OCI-LY7 (cell line): ENCODE measurements around the gene CEP57L1. TPM values are rescaled to one million over a fixed set of nuclear protein-coding genes. Genes with fewer than 3 reads are reported as not detected.
A peak's percentile ranks its signal among the peaks of the same experiment; 100 is the strongest.
"Not testable (repeated sequence)": the region's sequence is repeated elsewhere in the genome, so short reads cannot be mapped to it uniquely, and the experiment has no call there.

Experiments
- BruUV-seq: library from RNA; stranded (reverse); fragments of 400-500 nt; replicated peaks from 2 replicates; lab custom pipeline; 2021; lab: Mats Ljungman, UMichigan
- CTCF ChIA-PET: fragments of 300-600 bp; sonication (Branson Sonifier 250); formaldehyde crosslinking; loops from one replicate; lab custom pipeline; 2022; ENCODE audit warnings: antibody characterized with exemption; ENCODE audit not compliant: unreplicated experiment; lab: Charles Lee
- POLR2A ChIA-PET: fragments of 300-600 bp; sonication (Branson Sonifier 250); formaldehyde crosslinking; loops from one replicate; lab custom pipeline; 2022; ENCODE audit warnings: antibody characterized with exemption; lab: Charles Lee
- DNase-seq: peaks from one replicate; pipeline ENCODE4 v3.0.0-alpha.2; 2015; ENCODE audit warnings: low spot score
- H2AFZ ChIP-seq: fragments of 200-600 bp; sonication (generic), shearing (Covaris generic); 2 replicates; pipeline ENCODE4 v1.6.1; 2014; ENCODE audit warnings: mild to moderate bottlenecking, antibody characterized with exemption, low read length, moderate library complexity
- H3K27ac ChIP-seq: fragments of 200-600 bp; sonication (generic); 2 replicates; pipeline ENCODE4 v1.5.1; 2014; ENCODE audit warnings: mixed run types, low read depth, mild to moderate bottlenecking, moderate library complexity, low read length, inconsistent platforms; ENCODE audit not compliant: poor library complexity, severe bottlenecking
- H3K36me3 ChIP-seq: fragments of 200-600 bp; sonication (generic); 2 replicates; pipeline ENCODE4 v1.6.1; 2014; ENCODE audit warnings: mild to moderate bottlenecking, antibody characterized with exemption, low read length, moderate library complexity, mixed read lengths; ENCODE audit not compliant: insufficient read depth
- H3K4me1 ChIP-seq: fragments of 200-600 bp; sonication (generic); 2 replicates; pipeline ENCODE4 v1.5.1; 2014; ENCODE audit warnings: mild to moderate bottlenecking, low read length; ENCODE audit not compliant: insufficient read depth, poor library complexity, severe bottlenecking
- H3K4me2 ChIP-seq: fragments of 200-600 bp; sonication (generic); 2 replicates; pipeline ENCODE4 v1.6.1; 2014; ENCODE audit warnings: mild to moderate bottlenecking, low read length
- H3K4me3 ChIP-seq: fragments of 200-600 bp; sonication (generic); 2 replicates; pipeline ENCODE4 v1.5.1; 2014; ENCODE audit warnings: mild to moderate bottlenecking, low read depth, low read length; ENCODE audit not compliant: poor library complexity, severe bottlenecking
- H3K79me2 ChIP-seq: fragments of 200-600 bp; sonication (generic); 2 replicates; pipeline ENCODE4 v1.6.1; 2016; ENCODE audit warnings: low read depth, mild to moderate bottlenecking, low read length, moderate library complexity, mixed read lengths; ENCODE audit not compliant: insufficient read depth
- H3K9me2 ChIP-seq: fragments of 200-600 bp; sonication (generic); 2 replicates; pipeline ENCODE4 v1.6.1; 2016; ENCODE audit warnings: mild to moderate bottlenecking, low read length, mixed read lengths; ENCODE audit not compliant: insufficient read depth
- H3K9me3 ChIP-seq: fragments of 200-600 bp; sonication (generic); 2 replicates; pipeline ENCODE4 v1.6.1; 2014; ENCODE audit warnings: mild to moderate bottlenecking, mixed run types, low read length, mixed read lengths
- H4K20me1 ChIP-seq: fragments of 200-600 bp; sonication (generic); 2 replicates; pipeline ENCODE4 v1.6.1; 2014; ENCODE audit warnings: mild to moderate bottlenecking, antibody characterized with exemption, low read length, moderate library complexity, mixed read lengths; ENCODE audit not compliant: insufficient read depth
- EZH2phosphoT487 ChIP-seq: fragments of 200-600 bp; sonication (generic); IDR thresholded peaks from 2 replicates; pipeline ENCODE4 v1.6.1; 2018; ENCODE audit warnings: low read depth, borderline replicate concordance, mild to moderate bottlenecking, mixed run types, antibody characterized with exemption, low read length, moderate library complexity, mixed read lengths
- intact Hi-C: fragments of 100-400 bp; cut with micrococcal nuclease; formaldehyde crosslinking; loops from one replicate; pipeline ENCODE4 v1.10.0; 2022; ENCODE audit not compliant: unreplicated experiment
- total RNA-seq, 2 experiments: library from RNA; depleted of rRNA in 1 of 2; stranded (reverse); fragments of >200 nt in 1 of 2; shearing (Covaris generic) in 1 of 2; gene quantifications; 2 replicates each; pipeline ENCODE4 v1.2.3, GENCODE V29; 2014 to 2022
- TF ChIP-seq, protein P1 (sequence below): fragments of 200-600 bp; sonication (generic); conservative IDR thresholded peaks from 2 replicates; pipeline ENCODE4 v1.5.1; 2014; ENCODE audit warnings: mild to moderate bottlenecking, antibody characterized with exemption, low read length, moderate library complexity, mixed read lengths

Gene CEP57L1
- total RNA-seq, 2 experiments from 2014 or later, result 22.7 to 28.2 TPM

DNA sequence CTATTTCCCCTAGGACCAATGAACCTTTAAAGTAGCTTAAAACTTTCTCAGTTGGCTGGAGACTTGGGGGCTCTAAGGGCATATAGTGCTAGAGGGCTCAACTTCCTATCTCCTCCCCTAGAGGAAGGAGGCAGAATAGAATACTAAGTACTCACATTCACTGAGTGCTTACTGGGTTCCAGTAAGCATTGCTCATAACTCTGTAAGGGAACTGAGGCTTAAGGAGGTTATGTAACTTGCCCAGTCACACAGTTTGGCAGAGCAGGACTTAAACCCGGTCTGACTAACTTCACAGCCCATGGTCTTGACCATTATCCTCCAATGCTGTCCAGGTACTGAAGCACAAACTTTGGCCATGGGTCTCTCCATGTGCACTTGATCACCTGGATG, 13.1 kb upstream of the CEP57L1 start:
- H3K4me1 ChIP-seq, result peaks cover 75% of the 10 kb centered on the region
- no peaks in the 10 kb centered on the region for H3K9me3 ChIP-seq
- intact Hi-C loops, result loop anchor here (2.0 kb wide), 1 partner anchor 301 kb away; the partner anchor contains the start of gene CD164
- peak overlapping the region; percentile 86 for H3K27ac ChIP-seq
- POLR2A ChIA-PET, result interaction anchor here (1.2 to 4.3 kb wide), 3 partner anchors 11 to 180 kb away, joined by 3 to 54 read pairs (median 11); partner anchors contain the start of genes CEP57L1 and SESN1
- peaks cover 87% of the 10 kb centered on the region; the same call in 1 of the 2 replicates for H3K79me2 ChIP-seq
- TF ChIP-seq, protein P1, sequence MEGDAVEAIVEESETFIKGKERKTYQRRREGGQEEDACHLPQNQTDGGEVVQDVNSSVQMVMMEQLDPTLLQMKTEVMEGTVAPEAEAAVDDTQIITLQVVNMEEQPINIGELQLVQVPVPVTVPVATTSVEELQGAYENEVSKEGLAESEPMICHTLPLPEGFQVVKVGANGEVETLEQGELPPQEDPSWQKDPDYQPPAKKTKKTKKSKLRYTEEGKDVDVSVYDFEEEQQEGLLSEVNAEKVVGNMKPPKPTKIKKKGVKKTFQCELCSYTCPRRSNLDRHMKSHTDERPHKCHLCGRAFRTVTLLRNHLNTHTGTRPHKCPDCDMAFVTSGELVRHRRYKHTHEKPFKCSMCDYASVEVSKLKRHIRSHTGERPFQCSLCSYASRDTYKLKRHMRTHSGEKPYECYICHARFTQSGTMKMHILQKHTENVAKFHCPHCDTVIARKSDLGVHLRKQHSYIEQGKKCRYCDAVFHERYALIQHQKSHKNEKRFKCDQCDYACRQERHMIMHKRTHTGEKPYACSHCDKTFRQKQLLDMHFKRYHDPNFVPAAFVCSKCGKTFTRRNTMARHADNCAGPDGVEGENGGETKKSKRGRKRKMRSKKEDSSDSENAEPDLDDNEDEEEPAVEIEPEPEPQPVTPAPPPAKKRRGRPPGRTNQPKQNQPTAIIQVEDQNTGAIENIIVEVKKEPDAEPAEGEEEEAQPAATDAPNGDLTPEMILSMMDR, result peak; percentile 50; the same call in 1 of the 2 replicates
- TF ChIP-seq EZH2phosphoT487, result no peak
- CTCF ChIA-PET, result interaction anchor here (0.5 kb wide), 1 partner anchor 10 kb away, joined by 3 read pairs; no protein-coding TSS in a partner anchor
- H3K36me3 ChIP-seq, result no peaks in the 10 kb centered on the region
- peak overlapping the region; percentile 32; the same call in 1 of the 2 replicates for H2AFZ ChIP-seq
- H3K4me3 ChIP-seq, result no peak overlapping the region
- BruUV-seq, result no TSS peak
- H4K20me1 ChIP-seq, result no peaks in the 10 kb centered on the region
- no peaks in the 10 kb centered on the region for H3K9me2 ChIP-seq
- H3K4me2 ChIP-seq, result peak overlapping the region; percentile 48
- peak; percentile 64 for DNase-seq

DNA sequence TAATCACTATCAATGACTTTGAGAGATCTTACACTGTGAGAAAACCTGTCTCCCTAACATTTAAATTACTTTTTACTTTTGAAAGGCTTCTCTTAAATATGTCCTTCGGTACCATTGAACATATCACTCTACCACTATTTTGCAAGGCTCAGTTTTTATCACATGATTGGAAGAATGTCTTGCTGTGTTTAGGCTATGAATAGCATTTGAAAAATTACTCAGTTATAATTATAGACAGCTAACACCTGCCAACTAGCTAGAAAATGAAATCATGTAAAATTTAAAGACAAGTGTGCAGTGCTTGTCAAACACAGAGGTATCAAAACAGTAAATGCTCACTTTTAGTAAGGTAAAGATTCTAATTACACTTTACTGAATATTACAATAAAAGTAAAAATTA, 11.7 kb upstream of the CEP57L1 start:
- ChIA-PET CTCF (no interaction called here), POLR2A (interaction anchor here (0.8 to 4.3 kb wide), 3 partner anchors 9 to 179 kb away, joined by 3 to 44 read pairs (median 4); partner anchors contain the start of genes CEP57L1 and SESN1)
- H3K36me3 ChIP-seq, result no peaks in the 10 kb centered on the region
- no peaks in the 10 kb centered on the region for H3K9me3 ChIP-seq
- H3K79me2 ChIP-seq, result peaks cover 88% of the 10 kb centered on the region; the same call in 1 of the 2 replicates
- intact Hi-C loops, result loop anchor here (2.0 kb wide), 1 partner anchor 299 kb away; the partner anchor contains the start of gene CD164
- H4K20me1 ChIP-seq, result no peaks in the 10 kb centered on the region
- peak overlapping the region; percentile 5; the same call in 1 of the 2 replicates for H2AFZ ChIP-seq
- H3K27ac ChIP-seq, result peak overlapping the region; percentile 86
- peak overlapping the region; percentile 48 for H3K4me2 ChIP-seq
- BruUV-seq, result no TSS peak
- H3K4me1 ChIP-seq, result peaks cover 80% of the 10 kb centered on the region
- peak; percentile 52 for DNase-seq
- TF ChIP-seq, protein P1, result no peak
- no peak for TF ChIP-seq EZH2phosphoT487
- no peaks in the 10 kb centered on the region for H3K9me2 ChIP-seq
- H3K4me3 ChIP-seq, result peak overlapping the region; percentile 35

DNA sequence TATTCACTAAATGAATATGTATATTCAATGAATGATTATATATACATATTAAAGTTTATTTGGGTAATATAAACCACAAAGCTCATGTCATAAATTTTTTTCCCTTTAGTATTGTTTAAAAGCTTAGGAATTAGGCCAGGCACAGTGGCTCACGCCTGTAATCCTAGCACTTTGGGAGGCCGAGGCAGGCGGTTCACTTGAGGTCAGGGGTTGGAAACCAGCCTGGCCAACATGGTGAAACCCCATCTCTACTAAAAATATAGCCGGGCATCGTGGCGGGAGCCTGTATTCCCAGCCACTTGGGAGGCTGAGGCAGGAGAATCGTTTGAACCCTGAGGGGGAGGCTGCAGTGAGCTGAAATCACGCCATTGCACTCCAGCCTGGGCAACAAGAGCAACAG, 11.2 kb upstream of the CEP57L1 start:
- POLR2A ChIA-PET, result interaction anchor here (0.6 to 4.3 kb wide), 10 partner anchors 9 to 525 kb away, joined by 3 to 44 read pairs (median 4); partner anchors contain the start of genes CD164, CEP57L1 and SESN1

More for the DNA sequence above, 11.2 kb upstream of the CEP57L1 start:
- peak overlapping the region; percentile 48 for H3K4me2 ChIP-seq
- peaks cover 88% of the 10 kb centered on the region; the same call in 1 of the 2 replicates for H3K79me2 ChIP-seq
- intact Hi-C loops, H3K36me3 ChIP-seq, H3K9me2 ChIP-seq, DNase-seq, H4K20me1 ChIP-seq, BruUV-seq, H3K9me3 ChIP-seq: not testable (repeated sequence)
- CTCF ChIA-PET, result interaction anchor here (1.0 kb wide), 1 partner anchor 10 kb away, joined by 3 read pairs; the partner anchor contains the start of gene SESN1
- peaks cover 80% of the 10 kb centered on the region for H3K4me1 ChIP-seq
- H3K4me3 ChIP-seq, result peak overlapping the region; percentile 27
- peak overlapping the region; percentile 33; the same call in 1 of the 2 replicates for H2AFZ ChIP-seq
- H3K27ac ChIP-seq, result peak overlapping the region; percentile 86
